Psoas muscle (tissue), 8 donors: ENCODE measurements around the gene ANXA10. TPM values are rescaled to one million over a fixed set of nuclear protein-coding genes. Genes with fewer than 3 reads are reported as not detected.

ENCODE experiments used
- ATAC-seq, 4 donors: fragments of 200-7000 bp; cut with Tn5 transposase; one replicate each; pipeline ENCODE4 v1.9.1; 2020; ENCODE audit warnings: moderate library complexity in 3 of 4, mild to moderate bottlenecking in 2 of 4
- DNase-seq, 2 donors: peaks; one replicate each; pipeline ENCODE4 v3.0.0-alpha.2; 2020
- H3K27ac ChIP-seq: fragments of 200-600 bp; one replicate; pipeline ENCODE4 v1.8.0; 2022
- H3K27me3 ChIP-seq, 3 donors: fragments of 200-600 bp in 1 of 3; one replicate each; pipeline versions ENCODE4 v1.6.1 to v1.8.0; 2013 to 2022; ENCODE audit warnings: low read length in 2 of 3, mild to moderate bottlenecking in 2 of 3, moderate library complexity in 1 of 3; ENCODE audit not compliant: insufficient read depth in 3 of 3
- H3K36me3 ChIP-seq, 2 donors: fragments of 200-600 bp in 1 of 2; one replicate each; pipeline versions ENCODE4 v1.6.1 to v1.8.0; 2013 to 2022; ENCODE audit warnings: low read depth in 1 of 2, mild to moderate bottlenecking in 1 of 2, moderate library complexity in 1 of 2; ENCODE audit not compliant: insufficient read depth in 1 of 2
- H3K4me1 ChIP-seq: fragments of 200-600 bp; one replicate; pipeline ENCODE4 v1.8.0; 2022
- H3K4me3 ChIP-seq: fragments of 200-600 bp; one replicate; pipeline ENCODE4 v1.8.0; 2022; ENCODE audit warnings: mild to moderate bottlenecking
- H3K9me3 ChIP-seq: fragments of 200-600 bp; one replicate; pipeline ENCODE4 v1.8.0; 2022
- WGBS, 3 donors: extraction: QIAGEN DNeasy Blood & Tissue Kit; methylation state at CpG; one replicate each; pipeline versions ENCODE4 v1.1.6 to v1.1.7; 2013; 5-methylcytosine and 5-hydroxymethylcytosine counted together
- intact Hi-C, 2 donors: fragments of 100-400 bp; cut with DNase I; formaldehyde crosslinking; loops; one replicate each; pipeline versions ENCODE4 v1.11.0 to v1.14.2; 2022
- polyA plus RNA-seq, 3 donors: library from polyadenylated mRNA; stranded (reverse); fragments of 200-250 nt; gene quantifications; one replicate each; pipeline ENCODE4 v1.2.3, GENCODE V29; 2013
- total RNA-seq, 4 donors: library from RNA; stranded (reverse); fragmentation: NEBNext Ultra II Directional in 2 of 4; extraction: Animal tissue kit (Norgen Biotek cat#: 25700) in 2 of 4; gene quantifications; one replicate each; pipeline versions ENCODE4 v1.2.1 to v1.2.4, GENCODE V29; 2021 to 2023
- TF ChIP-seq, protein P1 (sequence below): fragments of 200-600 bp; IDR thresholded peaks from one replicate; pipeline ENCODE4 v1.8.0; 2022; ENCODE audit warnings: antibody characterized with exemption
- donor health status: healthy with polysubstance abuse.
- donor health status: DM: no; HTN: no; CAD: no; lungs with moderate emphysema.
- donor health status: Bipolar disorder and iron deficiency.
- donor health status: healthy.
- donor health status: DM: yes; HTN: yes; CAD: no.
- donor health status: DM: no; HTN: no; CAD: no.
- donor health status: DM: no; HTN: no; CAD: no.
- donor health status: DM: yes; HTN: yes; CAD: no.

The ANXA10 gene
- total and polyA plus RNA-seq, 7 donors: not detected

- Histone ChIP-seq H3K4me1 (peaks cover 18% of the 10 kb centered on the region), H3K36me3 (no peaks in the 10 kb centered on the region), H3K9me3 (no peaks in the 10 kb centered on the region), H3K27ac (peak overlapping the region; percentile 50), H3K4me3 (no peak overlapping the region), H3K27me3 (no peaks in the 10 kb centered on the region)
- TF ChIP-seq, protein P1, sequence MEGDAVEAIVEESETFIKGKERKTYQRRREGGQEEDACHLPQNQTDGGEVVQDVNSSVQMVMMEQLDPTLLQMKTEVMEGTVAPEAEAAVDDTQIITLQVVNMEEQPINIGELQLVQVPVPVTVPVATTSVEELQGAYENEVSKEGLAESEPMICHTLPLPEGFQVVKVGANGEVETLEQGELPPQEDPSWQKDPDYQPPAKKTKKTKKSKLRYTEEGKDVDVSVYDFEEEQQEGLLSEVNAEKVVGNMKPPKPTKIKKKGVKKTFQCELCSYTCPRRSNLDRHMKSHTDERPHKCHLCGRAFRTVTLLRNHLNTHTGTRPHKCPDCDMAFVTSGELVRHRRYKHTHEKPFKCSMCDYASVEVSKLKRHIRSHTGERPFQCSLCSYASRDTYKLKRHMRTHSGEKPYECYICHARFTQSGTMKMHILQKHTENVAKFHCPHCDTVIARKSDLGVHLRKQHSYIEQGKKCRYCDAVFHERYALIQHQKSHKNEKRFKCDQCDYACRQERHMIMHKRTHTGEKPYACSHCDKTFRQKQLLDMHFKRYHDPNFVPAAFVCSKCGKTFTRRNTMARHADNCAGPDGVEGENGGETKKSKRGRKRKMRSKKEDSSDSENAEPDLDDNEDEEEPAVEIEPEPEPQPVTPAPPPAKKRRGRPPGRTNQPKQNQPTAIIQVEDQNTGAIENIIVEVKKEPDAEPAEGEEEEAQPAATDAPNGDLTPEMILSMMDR: no peak
- intact Hi-C loops: no loop called here
- WGBS, 3 donors: 27 to 36% (median 29%) methylated on average over 3 of the region's 3 CpGs
- DNase-seq: no peak
- ATAC-seq: peak; percentile 54 to 94 (median 74)
These were observed 27.6 kb downstream of the ANXA10 start for GRCh38 chr4:168119890-168120289.

GRCh38 chr4:168120811-168121210 is 28.5 kb downstream of the ANXA10 start:
- ATAC-seq: no peak
- Histone ChIP-seq H3K4me3 (no peak overlapping the region), H3K4me1 (peaks cover 18% of the 10 kb centered on the region), H3K9me3 (no peaks in the 10 kb centered on the region), H3K27ac (no peak overlapping the region), H3K36me3 (no peaks in the 10 kb centered on the region), H3K27me3 (no peaks in the 10 kb centered on the region)
- intact Hi-C loops: no loop called here
- no peak for DNase-seq
- 42 to 51% (median 46%) methylated on average over 1 of the region's 1 CpG for WGBS, 3 donors
- TF ChIP-seq, protein P1: no peak

DNA sequence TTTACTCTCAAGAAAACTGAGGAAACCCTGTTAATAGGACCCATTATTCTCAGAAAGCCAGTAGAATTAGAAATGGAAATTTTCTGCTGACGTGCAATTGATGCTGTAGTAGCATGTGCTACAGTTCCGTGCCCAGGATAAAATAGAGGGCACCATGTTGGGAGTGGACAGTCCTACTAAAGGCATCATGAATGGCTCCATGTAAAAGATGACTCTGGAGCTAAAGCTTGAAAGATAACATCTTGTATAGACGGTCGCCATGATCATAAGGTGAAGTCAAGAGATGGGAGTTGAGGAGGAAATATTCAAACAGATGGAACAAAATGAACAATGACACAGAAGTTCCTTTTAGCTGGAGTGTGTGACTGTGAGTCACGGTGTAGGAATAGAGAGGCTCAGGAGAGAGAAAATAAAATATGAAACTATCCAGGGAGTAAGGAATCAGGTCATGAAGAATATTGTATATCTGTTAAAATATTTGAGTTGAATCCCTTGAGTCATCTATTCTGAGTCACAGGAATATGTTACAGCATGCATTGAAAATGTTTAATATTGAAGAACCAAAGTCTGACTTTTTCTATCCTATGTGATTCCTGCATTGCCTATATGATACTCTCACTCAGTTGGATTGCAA is 31.8 kb downstream of the ANXA10 start:
- no peak for DNase-seq
- no peaks in the 10 kb centered on the region for H3K9me3 ChIP-seq
- WGBS, 3 donors: 77 to 81% (median 79%) methylated on average over 5 of the region's 5 CpGs
- no peak overlapping the region for H3K27ac ChIP-seq
- H3K27me3 ChIP-seq: no peaks in the 10 kb centered on the region
- TF ChIP-seq, protein P1: no peak
- ATAC-seq: peak in 2 of 4 donors; percentile 27 to 46
- no peaks in the 10 kb centered on the region for H3K36me3 ChIP-seq
- intact Hi-C loops: no loop called here
- H3K4me1 ChIP-seq: peaks cover 18% of the 10 kb centered on the region
- no peak overlapping the region for H3K4me3 ChIP-seq

DNA sequence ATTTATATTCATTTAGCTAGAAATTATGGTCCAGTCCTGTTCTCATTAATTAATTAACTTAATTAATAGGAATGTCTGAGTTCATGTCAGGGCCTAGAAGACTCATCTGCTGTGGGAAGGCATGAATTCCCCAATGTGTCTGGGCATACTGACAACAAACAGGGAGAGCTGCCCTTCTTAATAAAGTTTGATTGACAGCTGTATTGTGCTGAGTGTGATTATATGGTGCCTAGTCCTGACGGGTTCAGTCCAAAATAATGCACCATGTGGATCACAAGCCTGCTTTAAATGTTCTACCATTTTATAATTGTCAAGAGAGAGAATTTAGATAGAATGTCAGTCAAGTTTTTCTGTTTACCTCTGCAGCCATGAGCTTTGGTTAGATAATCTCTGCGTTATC is 34.6 kb downstream of the ANXA10 start:
- intact Hi-C loops: no loop called here
- Histone ChIP-seq H3K27ac (no peak overlapping the region), H3K27me3 (no peaks in the 10 kb centered on the region), H3K4me1 (no peaks in the 10 kb centered on the region), H3K9me3 (peaks cover 5% of the 10 kb centered on the region), H3K36me3 (no peaks in the 10 kb centered on the region), H3K4me3 (no peak overlapping the region)
- DNase-seq (no peak), ATAC-seq (peak in 2 of 4 donors; percentile 31 to 55)
- 54 to 60% (median 58%) methylated on average over 2 of the region's 2 CpGs for WGBS, 3 donors
- TF ChIP-seq, protein P1: no peak

DNA sequence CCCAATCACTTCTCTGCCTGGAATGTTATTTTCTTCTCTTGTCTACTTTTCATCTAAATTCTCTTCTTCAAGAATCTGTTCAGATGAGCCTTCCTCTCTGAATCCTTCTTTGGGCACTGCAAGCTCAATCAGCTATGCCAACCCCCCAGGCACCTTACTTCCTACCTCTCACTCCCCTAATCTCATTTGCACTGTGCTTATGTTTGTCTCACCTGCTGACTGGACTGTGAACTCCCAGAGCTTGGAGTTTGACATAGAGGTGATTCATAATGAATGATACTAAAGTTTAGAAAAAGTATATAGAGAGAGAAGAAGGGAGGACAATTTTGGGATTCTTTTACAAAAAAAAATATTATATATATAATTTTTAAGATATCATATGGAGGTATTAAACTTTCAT is 36.3 kb downstream of the ANXA10 start:
- Histone ChIP-seq H3K27ac (no peak overlapping the region), H3K36me3 (no peaks in the 10 kb centered on the region), H3K4me1 (no peaks in the 10 kb centered on the region), H3K9me3 (peaks cover 6% of the 10 kb centered on the region), H3K4me3 (no peak overlapping the region), H3K27me3 (no peaks in the 10 kb centered on the region)
- DNase-seq (no peak), ATAC-seq (no peak)
- TF ChIP-seq, protein P1: no peak
- intact Hi-C loops: no loop called here
